Thyroid gland (tissue), 4 donors: ENCODE results near the gene HECW1. TPM values are rescaled to one million over a fixed set of nuclear protein-coding genes. Genes with fewer than 3 reads are reported as not detected.
"Not testable (repeated sequence)": the region's sequence is repeated elsewhere in the genome, so short reads cannot be mapped to it uniquely, and the experiment has no call there.

Experiments
- DNase-seq, 2 donors: peaks; one replicate each; pipeline ENCODE4 v3.0.0-alpha.2; 2019
- H3K27ac ChIP-seq, 3 donors: fragments of 200-600 bp; sonication (generic); 1 replicate in 2 of 3; 2 replicates in 1 of 3; pipeline ENCODE4 v1.5.1; 2016 to 2019; ENCODE audit warnings: mild to moderate bottlenecking in 1 of 3, moderate library complexity in 1 of 3
- H3K27me3 ChIP-seq: fragments of 200-600 bp; sonication (generic); one replicate; pipeline ENCODE4 v1.5.1; 2019
- H3K36me3 ChIP-seq, 2 donors: fragments of 200-600 bp; sonication (generic); one replicate each; pipeline ENCODE4 v1.5.1; 2016 to 2019
- H3K4me1 ChIP-seq, 2 donors: fragments of 200-600 bp; sonication (generic); one replicate each; pipeline ENCODE4 v1.5.1; 2017 to 2019
- H3K4me3 ChIP-seq, 3 donors: fragments of 200-600 bp; sonication (generic); replicated peaks in 1 of 3; 1 replicate in 2 of 3; 2 replicates in 1 of 3; pipeline ENCODE4 v1.5.1; 2016; ENCODE audit warnings: mild to moderate bottlenecking in 1 of 3
- H3K9me3 ChIP-seq: fragments of 200-600 bp; sonication (generic); one replicate; pipeline ENCODE4 v1.5.1; 2017
- CTCF ChIP-seq, 6 experiments: fragments of 200-600 bp in 3 of 6; fragments of 450-650 bp in 3 of 6; sonication (generic) in 3 of 6; IDR thresholded peaks; one replicate each; pipeline ENCODE4 v1.5.1; 2016 to 2019; ENCODE audit warnings: antibody characterized with exemption in 6 of 6, mild to moderate bottlenecking in 2 of 6, inconsistent platforms in 1 of 6, moderate library complexity in 1 of 6
- POLR2A ChIP-seq, 2 donors: fragments of 450-650 bp; IDR thresholded peaks; one replicate each; pipeline ENCODE4 v1.6.1; 2017; ENCODE audit warnings: antibody characterized with exemption in 2 of 2, mild to moderate bottlenecking in 2 of 2, moderate library complexity in 1 of 2
- WGBS, 2 donors: methylation state at CpG; one replicate each; pipeline ENCODE4 v1.1.5; 2017; 5-methylcytosine and 5-hydroxymethylcytosine counted together
- intact Hi-C: fragments of 100-400 bp; cut with DNase I; formaldehyde crosslinking; loops from one replicate; pipeline ENCODE4 v1.15.1; 2023
- total RNA-seq, 4 donors: library from RNA; depleted of rRNA; stranded (reverse); fragments of >200 nt; gene quantifications; one replicate each; pipeline ENCODE4 v1.2.3, GENCODE V29; 2016

Gene HECW1
- total RNA-seq, 4 donors from 2014 or later, result 0.67 to 4.7 (median 2.3) TPM

GRCh38 chr7:43481902-43482678, 369.6 kb downstream of the HECW1 start:
- WGBS, 2 donors, result 55% methylated on average over 8 of the region's 8 CpGs
- H3K4me3 ChIP-seq, result no peak overlapping the region
- H3K36me3 ChIP-seq, result no peaks in the 10 kb centered on the region
- peaks cover 5 to 13% of the 10 kb centered on the region in 2 donors for H3K4me1 ChIP-seq
- no peak for TF ChIP-seq CTCF (IDR thresholded peaks at IDR 0.05)
- TF ChIP-seq POLR2A (IDR thresholded peaks at IDR 0.05), result no peak
- H3K27ac ChIP-seq, result peak overlapping the region in 1 of 3 donors; percentile 37
- no peaks in the 10 kb centered on the region for H3K27me3 ChIP-seq
- intact Hi-C loops, result no loop called here
- DNase-seq, result peak in 1 of 2 donors; percentile 23
- H3K9me3 ChIP-seq, result no peaks in the 10 kb centered on the region

- no peak for TF ChIP-seq CTCF (IDR thresholded peaks at IDR 0.05)
- no peak for TF ChIP-seq POLR2A (IDR thresholded peaks at IDR 0.05)
- intact Hi-C loops, result no loop called here
- no peaks in the 10 kb centered on the region for H3K36me3 ChIP-seq
- no peaks in the 10 kb centered on the region for H3K27me3 ChIP-seq
- H3K27ac ChIP-seq, result no peak overlapping the region
- peaks cover 5 to 13% of the 10 kb centered on the region in 2 donors for H3K4me1 ChIP-seq
- H3K4me3 ChIP-seq, result no peak overlapping the region
- DNase-seq, result no peak
- H3K9me3 ChIP-seq, result no peaks in the 10 kb centered on the region
- WGBS, 2 donors, result 84% methylated on average over 5 of the region's 5 CpGs
Observed at GRCh38 chr7:43482679-43483252, 370.3 kb downstream of the HECW1 start.

- 87 to 88% methylated on average over 6 of the region's 6 CpGs for WGBS, 2 donors
- Histone ChIP-seq H3K27me3 (no peaks in the 10 kb centered on the region), H3K36me3 (no peaks in the 10 kb centered on the region), H3K4me1 (peaks cover 5 to 13% of the 10 kb centered on the region in 2 donors), H3K27ac (no peak overlapping the region), H3K4me3 (no peak overlapping the region), H3K9me3 (no peaks in the 10 kb centered on the region)
- no peak for TF ChIP-seq POLR2A (IDR thresholded peaks at IDR 0.05)
- no peak for TF ChIP-seq CTCF (IDR thresholded peaks at IDR 0.05)
- intact Hi-C loops, result no loop called here
- no peak for DNase-seq
Observed at GRCh38 chr7:43484678-43485395, 372.4 kb downstream of the HECW1 start.

- Histone ChIP-seq H3K27ac (no peak overlapping the region), H3K4me1 (peaks cover 5 to 13% of the 10 kb centered on the region in 2 donors), H3K27me3 (no peaks in the 10 kb centered on the region), H3K9me3 (no peaks in the 10 kb centered on the region), H3K36me3 (no peaks in the 10 kb centered on the region), H3K4me3 (no peak overlapping the region)
- intact Hi-C loops, result no loop called here
- TF ChIP-seq POLR2A (IDR thresholded peaks at IDR 0.05) (no peak), CTCF (IDR thresholded peaks at IDR 0.05) (no peak)
- WGBS, 2 donors, result 94 to 97% methylated on average over 2 of the region's 2 CpGs
- no peak for DNase-seq
Observed at GRCh38 chr7:43485580-43485979, 373.1 kb downstream of the HECW1 start.

GRCh38 chr7:43486008-43486407, 373.6 kb downstream of the HECW1 start:
- DNase-seq, H3K4me3 ChIP-seq, H3K36me3 ChIP-seq, intact Hi-C loops, H3K9me3 ChIP-seq, H3K27ac ChIP-seq, H3K27me3 ChIP-seq: not testable (repeated sequence)
- WGBS, 2 donors, result 97 to 98% methylated on average over 5 of the region's 5 CpGs
- H3K4me1 ChIP-seq, result peaks cover 5 to 13% of the 10 kb centered on the region in 2 donors
